HepG2 (cell line): Measurements from ENCODE around the gene CASTOR1.

Experiments
- ASH2L ChIP-seq: fragments of 300-600, 200-600 bp; sonication (generic); IDR thresholded peaks from 2 replicates; pipeline ENCODE4 v1.7.0; 2017; ENCODE audit warnings: low read depth, mild to moderate bottlenecking, moderate library complexity, mixed read lengths, low read length; ENCODE audit not compliant: insufficient read length
- CHD2 ChIP-seq: IDR thresholded peaks from 2 replicates; pipeline ENCODE4 v1.6.1; 2011; ENCODE audit warnings: low read depth, low read length, improper control_type of control experiment
- POLR2A ChIP-seq, 2 experiments: IDR thresholded peaks; 2 replicates each; pipeline ENCODE4 v1.6.1; 2011; ENCODE audit warnings: low read depth in 2 of 2, low read length in 2 of 2, mild to moderate bottlenecking in 1 of 2, moderate library complexity in 1 of 2; ENCODE audit not compliant: insufficient read depth in 1 of 2
- ZNF777 ChIP-seq: sonication (generic); formaldehyde crosslinking; IDR thresholded peaks from 2 replicates; pipeline ENCODE4 v1.4.0; 2020; ENCODE audit warnings: missing genetic modification reagents
- TF ChIP-seq, protein P1 (sequence below): IDR thresholded peaks from 2 replicates; pipeline ENCODE4 v1.6.1; 2016
- TF ChIP-seq, protein P2 (sequence below): IDR thresholded peaks from 2 replicates; pipeline ENCODE4 v1.6.1; 2016; ENCODE audit warnings: low read depth, control low read depth

DNA sequence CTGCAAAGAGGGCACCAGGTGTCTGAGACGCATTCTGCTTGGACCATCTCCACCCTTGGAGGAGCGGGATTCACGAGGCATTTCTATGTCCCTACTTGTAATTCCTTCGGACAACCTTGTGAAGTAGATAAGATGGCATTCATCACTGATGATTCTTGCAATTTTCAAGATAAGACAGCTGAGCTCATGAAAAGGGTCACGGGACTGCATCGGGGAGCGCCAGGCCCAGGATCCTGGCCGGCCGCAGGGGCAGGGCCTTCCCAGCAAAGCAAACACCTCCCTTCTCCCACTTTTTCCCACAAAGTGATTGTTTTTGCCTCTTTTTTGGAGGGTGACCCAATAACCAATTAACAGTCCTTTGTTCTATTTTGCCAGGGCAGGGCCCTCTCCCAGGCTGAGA is 51.2 kb downstream of the CASTOR1 start:
- TF ChIP-seq, protein P1, sequence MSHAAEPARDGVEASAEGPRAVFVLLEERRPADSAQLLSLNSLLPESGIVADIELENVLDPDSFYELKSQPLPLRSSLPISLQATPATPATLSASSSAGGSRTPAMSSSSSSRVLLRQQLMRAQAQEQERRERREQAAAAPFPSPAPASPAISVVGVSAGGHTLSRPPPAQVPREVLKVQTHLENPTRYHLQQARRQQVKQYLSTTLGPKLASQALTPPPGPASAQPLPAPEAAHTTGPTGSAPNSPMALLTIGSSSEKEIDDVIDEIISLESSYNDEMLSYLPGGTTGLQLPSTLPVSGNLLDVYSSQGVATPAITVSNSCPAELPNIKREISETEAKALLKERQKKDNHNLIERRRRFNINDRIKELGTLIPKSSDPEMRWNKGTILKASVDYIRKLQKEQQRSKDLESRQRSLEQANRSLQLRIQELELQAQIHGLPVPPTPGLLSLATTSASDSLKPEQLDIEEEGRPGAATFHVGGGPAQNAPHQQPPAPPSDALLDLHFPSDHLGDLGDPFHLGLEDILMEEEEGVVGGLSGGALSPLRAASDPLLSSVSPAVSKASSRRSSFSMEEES, result no peak
- no peak for TF ChIP-seq ZNF777 (CRISPR knock-in tag)
- no peak for TF ChIP-seq ASH2L
- TF ChIP-seq, protein P2, sequence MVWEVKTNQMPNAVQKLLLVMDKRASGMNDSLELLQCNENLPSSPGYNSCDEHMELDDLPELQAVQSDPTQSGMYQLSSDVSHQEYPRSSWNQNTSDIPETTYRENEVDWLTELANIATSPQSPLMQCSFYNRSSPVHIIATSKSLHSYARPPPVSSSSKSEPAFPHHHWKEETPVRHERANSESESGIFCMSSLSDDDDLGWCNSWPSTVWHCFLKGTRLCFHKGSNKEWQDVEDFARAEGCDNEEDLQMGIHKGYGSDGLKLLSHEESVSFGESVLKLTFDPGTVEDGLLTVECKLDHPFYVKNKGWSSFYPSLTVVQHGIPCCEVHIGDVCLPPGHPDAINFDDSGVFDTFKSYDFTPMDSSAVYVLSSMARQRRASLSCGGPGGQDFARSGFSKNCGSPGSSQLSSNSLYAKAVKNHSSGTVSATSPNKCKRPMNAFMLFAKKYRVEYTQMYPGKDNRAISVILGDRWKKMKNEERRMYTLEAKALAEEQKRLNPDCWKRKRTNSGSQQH, result no peak
- no peak for TF ChIP-seq POLR2A (IDR thresholded peaks at IDR 0.05; ENCODE audit: insufficient read depth in 1 of 2, low read depth in 2 of 2, low read length in 2 of 2)
- no peak for TF ChIP-seq CHD2
